ENCODE data around the gene CYB561.

The CYB561 gene

DNA sequence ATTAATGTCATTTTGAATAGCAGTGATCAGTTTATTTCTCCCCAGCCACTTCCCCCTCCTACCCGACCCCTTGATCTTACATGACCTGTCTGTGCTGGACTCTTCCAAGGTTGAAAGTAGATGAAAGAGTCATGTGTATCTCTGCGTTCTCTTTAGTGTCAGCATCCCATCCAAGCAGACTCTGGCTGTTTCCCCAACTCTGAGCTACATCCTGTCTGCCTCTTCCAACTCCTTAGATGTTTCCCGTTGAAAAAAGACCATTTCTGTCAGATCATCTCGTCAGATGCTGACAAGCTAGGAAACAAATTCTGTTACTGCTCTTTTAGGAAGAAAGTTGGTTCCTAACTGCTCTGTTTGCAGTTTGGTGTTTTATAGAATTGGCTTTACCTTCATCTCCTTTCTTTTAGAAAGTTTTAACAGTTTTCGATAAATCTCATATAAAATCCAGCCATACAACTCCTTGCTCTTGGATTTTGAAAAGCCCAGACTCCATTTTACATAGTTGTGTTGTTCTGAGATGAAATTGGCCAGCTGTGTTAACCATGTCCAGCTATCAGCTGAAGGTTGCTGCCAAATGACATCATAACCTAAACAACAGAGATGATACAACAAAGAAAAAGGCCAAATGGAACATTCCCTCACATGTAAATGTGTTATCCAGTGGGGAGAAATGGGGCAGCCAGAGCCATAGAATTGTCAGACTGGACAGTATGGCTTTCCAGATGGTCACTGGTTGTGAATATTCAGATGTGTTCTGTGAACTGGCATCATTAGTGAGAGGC lies 43.5 kb downstream of the CYB561 start:
- TF ChIP-seq POLR2AphosphoS5 (IDR thresholded peaks at IDR 0.05; ENCODE audit: low read depth, low read length), result no peak
- no peak for TF ChIP-seq TAF1 (IDR thresholded peaks at IDR 0.05; ENCODE audit: borderline replicate concordance, insufficient read depth, low read length)
- TF ChIP-seq, protein P1, sequence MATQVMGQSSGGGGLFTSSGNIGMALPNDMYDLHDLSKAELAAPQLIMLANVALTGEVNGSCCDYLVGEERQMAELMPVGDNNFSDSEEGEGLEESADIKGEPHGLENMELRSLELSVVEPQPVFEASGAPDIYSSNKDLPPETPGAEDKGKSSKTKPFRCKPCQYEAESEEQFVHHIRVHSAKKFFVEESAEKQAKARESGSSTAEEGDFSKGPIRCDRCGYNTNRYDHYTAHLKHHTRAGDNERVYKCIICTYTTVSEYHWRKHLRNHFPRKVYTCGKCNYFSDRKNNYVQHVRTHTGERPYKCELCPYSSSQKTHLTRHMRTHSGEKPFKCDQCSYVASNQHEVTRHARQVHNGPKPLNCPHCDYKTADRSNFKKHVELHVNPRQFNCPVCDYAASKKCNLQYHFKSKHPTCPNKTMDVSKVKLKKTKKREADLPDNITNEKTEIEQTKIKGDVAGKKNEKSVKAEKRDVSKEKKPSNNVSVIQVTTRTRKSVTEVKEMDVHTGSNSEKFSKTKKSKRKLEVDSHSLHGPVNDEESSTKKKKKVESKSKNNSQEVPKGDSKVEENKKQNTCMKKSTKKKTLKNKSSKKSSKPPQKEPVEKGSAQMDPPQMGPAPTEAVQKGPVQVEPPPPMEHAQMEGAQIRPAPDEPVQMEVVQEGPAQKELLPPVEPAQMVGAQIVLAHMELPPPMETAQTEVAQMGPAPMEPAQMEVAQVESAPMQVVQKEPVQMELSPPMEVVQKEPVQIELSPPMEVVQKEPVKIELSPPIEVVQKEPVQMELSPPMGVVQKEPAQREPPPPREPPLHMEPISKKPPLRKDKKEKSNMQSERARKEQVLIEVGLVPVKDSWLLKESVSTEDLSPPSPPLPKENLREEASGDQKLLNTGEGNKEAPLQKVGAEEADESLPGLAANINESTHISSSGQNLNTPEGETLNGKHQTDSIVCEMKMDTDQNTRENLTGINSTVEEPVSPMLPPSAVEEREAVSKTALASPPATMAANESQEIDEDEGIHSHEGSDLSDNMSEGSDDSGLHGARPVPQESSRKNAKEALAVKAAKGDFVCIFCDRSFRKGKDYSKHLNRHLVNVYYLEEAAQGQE (IDR thresholded peaks at IDR 0.05; ENCODE audit: insufficient read depth in 1 of 2, low read depth in 2 of 2, low read length in 2 of 2), result no peak
- TF ChIP-seq SIN3A (IDR thresholded peaks at IDR 0.05; ENCODE audit: borderline replicate concordance, insufficient read depth, low read length), result no peak
- TF ChIP-seq FOXP2 (optimal IDR thresholded peaks at IDR 0.05; ENCODE audit: borderline replicate concordance, extremely low read depth, extremely low read length, insufficient read depth), result no peak

DNA sequence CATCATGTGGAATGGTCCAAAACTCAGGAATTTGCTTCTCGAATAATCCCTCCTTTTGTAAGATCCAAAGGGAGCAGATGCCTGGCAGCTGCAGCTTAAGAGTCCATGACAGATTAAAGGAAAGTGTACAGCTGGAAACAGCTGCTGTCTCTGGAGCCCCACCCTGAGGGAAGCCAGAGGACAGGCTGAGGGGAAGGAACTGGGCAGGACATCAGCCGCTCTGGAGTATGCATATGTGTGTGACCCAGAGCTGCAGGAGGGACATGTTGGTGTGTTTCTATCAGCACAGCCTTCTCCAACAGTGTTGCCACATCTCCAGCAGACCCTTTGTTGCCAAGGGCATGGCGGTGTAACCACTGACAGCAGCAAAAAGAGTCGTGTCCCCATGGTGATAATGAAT lies 46.2 kb downstream of the CYB561 start:
- no peak for TF ChIP-seq FOXP2 (optimal IDR thresholded peaks at IDR 0.05; ENCODE audit: borderline replicate concordance, extremely low read depth, extremely low read length, insufficient read depth)
- no peak for TF ChIP-seq SIN3A (IDR thresholded peaks at IDR 0.05; ENCODE audit: borderline replicate concordance, insufficient read depth, low read length)
- TF ChIP-seq TAF1 (IDR thresholded peaks at IDR 0.05; ENCODE audit: borderline replicate concordance, insufficient read depth, low read length), result no peak
- TF ChIP-seq, protein P1 (IDR thresholded peaks at IDR 0.05; ENCODE audit: insufficient read depth in 1 of 2, low read depth in 2 of 2, low read length in 2 of 2), result no peak
- no peak for TF ChIP-seq POLR2AphosphoS5 (IDR thresholded peaks at IDR 0.05; ENCODE audit: low read depth, low read length)

DNA sequence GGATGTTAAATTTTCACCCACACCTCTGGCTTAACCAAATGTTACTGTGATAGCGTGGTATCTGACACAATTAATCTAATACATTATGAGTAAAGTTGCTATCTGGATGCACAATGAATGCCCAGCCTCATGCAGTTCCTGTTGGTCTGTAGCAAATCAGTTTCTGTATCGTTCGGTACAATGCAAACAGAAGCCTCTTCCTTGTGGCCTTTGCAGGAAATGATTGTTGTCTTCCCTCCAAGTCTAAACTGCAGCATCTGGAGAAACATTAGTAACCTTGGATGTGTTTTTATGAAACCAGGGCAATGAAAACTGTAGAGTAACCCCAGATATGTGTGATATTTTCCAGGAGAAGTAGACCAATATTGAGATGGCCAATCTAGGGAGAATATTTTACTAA lies 46.8 kb downstream of the CYB561 start:
- no peak for TF ChIP-seq SIN3A (IDR thresholded peaks at IDR 0.05; ENCODE audit: borderline replicate concordance, insufficient read depth, low read length)
- no peak for TF ChIP-seq TAF1 (IDR thresholded peaks at IDR 0.05; ENCODE audit: borderline replicate concordance, insufficient read depth, low read length)
- no peak for TF ChIP-seq FOXP2 (optimal IDR thresholded peaks at IDR 0.05; ENCODE audit: borderline replicate concordance, extremely low read depth, extremely low read length, insufficient read depth)
- TF ChIP-seq, protein P1 (IDR thresholded peaks at IDR 0.05; ENCODE audit: insufficient read depth in 1 of 2, low read depth in 2 of 2, low read length in 2 of 2), result no peak
- TF ChIP-seq POLR2AphosphoS5 (IDR thresholded peaks at IDR 0.05; ENCODE audit: low read depth, low read length), result no peak

DNA sequence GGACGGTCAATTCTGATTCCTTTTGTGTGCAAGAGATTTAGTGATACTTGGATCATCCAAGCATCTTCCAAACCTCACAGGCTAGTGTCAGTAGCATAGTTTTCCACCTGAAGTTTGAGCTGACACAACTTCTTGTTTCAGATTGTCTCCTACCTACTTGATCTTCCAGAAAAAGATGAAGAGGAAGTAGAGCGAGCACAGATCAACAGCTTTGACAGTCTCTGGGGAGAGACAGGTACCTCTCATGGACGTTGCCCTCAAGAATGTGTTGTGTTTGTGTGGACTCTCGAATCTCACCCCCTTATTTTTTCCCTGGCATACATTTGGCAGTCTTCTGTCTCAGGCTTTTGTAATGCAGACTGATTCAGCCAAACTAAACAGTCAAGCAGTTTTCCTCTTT lies 47.4 kb downstream of the CYB561 start:
- no peak for TF ChIP-seq SIN3A (IDR thresholded peaks at IDR 0.05; ENCODE audit: borderline replicate concordance, insufficient read depth, low read length)
- TF ChIP-seq FOXP2 (optimal IDR thresholded peaks at IDR 0.05; ENCODE audit: borderline replicate concordance, extremely low read depth, extremely low read length, insufficient read depth), result no peak
- TF ChIP-seq TAF1 (IDR thresholded peaks at IDR 0.05; ENCODE audit: borderline replicate concordance, insufficient read depth, low read length), result no peak
- no peak for TF ChIP-seq POLR2AphosphoS5 (IDR thresholded peaks at IDR 0.05; ENCODE audit: low read depth, low read length)
- TF ChIP-seq, protein P1 (IDR thresholded peaks at IDR 0.05; ENCODE audit: insufficient read depth in 1 of 2, low read depth in 2 of 2, low read length in 2 of 2), result no peak
